Fibroblast of the aortic adventitia (primary cell): Measurements from ENCODE around the gene ST6GALNAC1. TPM values are rescaled to one million over a fixed set of nuclear protein-coding genes. Genes with fewer than 3 reads are reported as not detected.

ENCODE experiments used
- DNase-seq: peaks from one replicate; pipeline ENCODE4 v3.0.0-alpha.2; 2010; ENCODE audit warnings: low read depth
- H3K4me3 ChIP-seq: 2 replicates; pipeline ENCODE4 v1.5.1; 2011; ENCODE audit warnings: low read depth, mild to moderate bottlenecking, control low read depth, low read length, moderate library complexity
- total RNA-seq: library from RNA; depleted of rRNA; stranded (reverse); fragments of >200 nt; gene quantifications from 2 replicates; pipeline ENCODE4 v1.2.3, GENCODE V29; 2012; ENCODE audit warnings: low replicate concordance
- TF ChIP-seq, protein P1 (sequence below): IDR thresholded peaks from 2 replicates; pipeline ENCODE4 v1.5.1; 2011; ENCODE audit warnings: mild to moderate bottlenecking, low read length, control low read depth, inconsistent platforms; ENCODE audit not compliant: insufficient read depth

Gene ST6GALNAC1
- total RNA-seq, 1 donor, result not detected

DNA sequence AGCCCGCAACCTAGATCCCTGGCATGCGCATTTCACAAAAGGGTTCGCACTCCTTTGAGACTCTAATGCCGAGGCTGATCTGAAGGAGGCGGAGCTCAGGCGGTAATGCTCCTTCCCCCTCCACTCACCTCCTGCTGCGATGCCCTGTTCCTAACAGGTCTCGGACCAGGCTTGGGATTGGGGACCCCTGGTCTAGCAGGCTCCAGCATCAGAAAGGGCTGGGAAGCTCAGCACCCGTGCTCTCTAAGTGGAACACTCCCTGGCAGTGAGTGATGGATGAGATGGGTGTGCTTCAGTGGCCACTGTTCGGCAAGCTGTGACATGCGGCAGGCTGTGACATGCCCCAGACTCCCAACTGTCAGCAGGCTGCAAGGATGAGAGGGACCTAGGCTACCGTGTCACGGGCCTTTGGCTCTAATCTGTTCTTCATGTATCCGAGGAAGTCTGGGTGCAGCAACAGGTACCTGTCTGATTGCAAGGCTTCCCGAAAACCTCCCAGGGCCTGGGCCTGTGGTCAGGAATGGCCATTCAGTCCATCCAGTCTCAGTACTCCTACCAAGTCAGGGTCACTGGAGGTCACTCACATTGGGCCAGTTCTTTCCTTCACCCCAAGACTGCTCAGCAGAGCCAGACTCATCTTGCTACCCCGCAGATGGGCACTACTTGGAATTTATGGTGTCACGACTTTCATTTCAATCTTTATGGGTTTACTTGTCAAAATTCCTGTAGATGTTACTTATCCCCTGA lies 56.6 kb downstream of the ST6GALNAC1 start:
- TF ChIP-seq, protein P1, sequence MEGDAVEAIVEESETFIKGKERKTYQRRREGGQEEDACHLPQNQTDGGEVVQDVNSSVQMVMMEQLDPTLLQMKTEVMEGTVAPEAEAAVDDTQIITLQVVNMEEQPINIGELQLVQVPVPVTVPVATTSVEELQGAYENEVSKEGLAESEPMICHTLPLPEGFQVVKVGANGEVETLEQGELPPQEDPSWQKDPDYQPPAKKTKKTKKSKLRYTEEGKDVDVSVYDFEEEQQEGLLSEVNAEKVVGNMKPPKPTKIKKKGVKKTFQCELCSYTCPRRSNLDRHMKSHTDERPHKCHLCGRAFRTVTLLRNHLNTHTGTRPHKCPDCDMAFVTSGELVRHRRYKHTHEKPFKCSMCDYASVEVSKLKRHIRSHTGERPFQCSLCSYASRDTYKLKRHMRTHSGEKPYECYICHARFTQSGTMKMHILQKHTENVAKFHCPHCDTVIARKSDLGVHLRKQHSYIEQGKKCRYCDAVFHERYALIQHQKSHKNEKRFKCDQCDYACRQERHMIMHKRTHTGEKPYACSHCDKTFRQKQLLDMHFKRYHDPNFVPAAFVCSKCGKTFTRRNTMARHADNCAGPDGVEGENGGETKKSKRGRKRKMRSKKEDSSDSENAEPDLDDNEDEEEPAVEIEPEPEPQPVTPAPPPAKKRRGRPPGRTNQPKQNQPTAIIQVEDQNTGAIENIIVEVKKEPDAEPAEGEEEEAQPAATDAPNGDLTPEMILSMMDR, result no peak
- no peak overlapping the region for H3K4me3 ChIP-seq
- DNase-seq, result no peak

DNA sequence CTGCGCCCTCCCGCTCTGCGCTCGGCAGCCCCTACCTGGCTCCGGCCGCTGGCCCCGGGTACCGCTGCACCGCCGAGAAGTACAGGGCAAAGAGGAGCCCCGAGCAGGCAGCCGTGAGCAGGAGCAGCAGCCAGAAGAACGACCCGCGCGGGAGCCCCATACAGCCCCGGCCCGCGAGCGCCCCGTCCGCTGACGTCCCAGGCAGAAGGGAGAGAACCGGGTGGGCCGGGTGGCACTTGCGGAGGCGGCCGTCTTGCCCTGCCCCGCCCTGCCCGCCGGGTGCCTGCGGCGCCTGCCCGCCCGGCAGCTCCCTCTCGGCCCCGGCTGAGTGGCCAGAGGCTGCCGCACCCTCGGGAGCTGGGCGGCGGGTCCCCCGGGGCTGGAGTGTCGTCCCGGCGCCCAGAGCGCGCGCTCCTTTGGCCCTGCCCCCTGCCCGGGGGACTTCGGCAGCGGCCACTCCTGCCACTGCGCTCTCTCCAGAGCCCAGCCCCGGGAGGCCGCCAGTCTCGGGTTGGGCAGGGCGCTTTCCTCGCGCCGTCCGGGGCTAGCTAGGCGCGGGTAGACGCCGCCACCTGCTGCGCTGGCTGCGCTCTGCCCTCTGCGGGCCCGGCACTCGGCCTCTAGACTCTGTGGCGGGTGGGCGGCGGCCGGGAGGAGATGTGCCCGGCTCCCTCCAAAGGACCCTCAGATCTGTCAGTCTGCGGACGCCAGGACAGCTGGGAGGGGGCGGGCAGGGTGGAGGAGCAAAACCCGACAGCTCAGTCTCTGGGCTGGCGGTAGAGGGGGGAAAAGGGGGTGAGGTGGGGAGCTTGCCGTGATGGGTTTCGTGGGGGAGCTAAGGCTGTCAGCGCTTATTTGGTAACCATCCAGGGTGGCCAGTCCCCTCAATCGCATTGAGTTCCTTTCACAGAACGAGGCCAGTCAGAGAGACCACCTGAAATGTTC lies 57.6 kb downstream of the ST6GALNAC1 start, which contains the start of gene ST6GALNAC2:
ST6GALNAC2 (minus strand) TSS at position 212 of the 945 bp plus-strand sequence; CDS start at position 160, 52 bp downstream.
- peak within 1 kb of the TSS; percentile 58 for H3K4me3 ChIP-seq
- TF ChIP-seq, protein P1, result peak; percentile 22
- DNase-seq, result no peak

DNA sequence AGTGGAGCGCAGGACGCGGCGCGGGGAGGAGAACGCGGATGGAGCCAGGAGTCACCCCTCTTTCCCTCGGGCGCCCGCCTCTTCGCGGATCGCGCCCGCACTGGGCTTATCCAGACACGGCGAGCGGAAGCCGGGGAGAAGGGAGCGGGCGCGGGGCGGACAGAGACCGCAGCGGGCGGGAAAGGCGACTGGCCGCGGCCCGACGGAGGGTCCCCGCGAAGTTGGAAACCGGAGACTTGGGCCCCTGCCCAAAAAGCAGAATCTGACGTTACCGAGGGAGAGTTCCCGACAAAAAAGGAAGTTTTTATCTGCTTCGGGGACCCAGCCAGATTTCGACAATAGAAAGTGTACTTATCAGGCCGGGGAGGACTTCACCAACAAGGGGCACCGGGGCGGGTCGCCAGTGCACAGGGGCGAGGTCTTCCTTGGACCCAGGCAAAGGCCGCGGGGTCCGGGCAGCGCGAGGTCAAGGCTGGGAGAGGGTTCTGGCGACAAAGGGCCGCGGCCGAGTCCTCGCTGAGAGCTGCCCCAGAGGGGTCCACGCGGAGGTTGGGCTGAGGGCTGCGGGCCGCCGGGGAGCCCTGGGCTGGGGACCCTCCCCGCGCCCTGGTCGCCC lies 58.4 kb downstream of the ST6GALNAC1 start:
- TF ChIP-seq, protein P1, result no peak
- peak overlapping the region; percentile 58 for H3K4me3 ChIP-seq
- DNase-seq, result no peak

DNA sequence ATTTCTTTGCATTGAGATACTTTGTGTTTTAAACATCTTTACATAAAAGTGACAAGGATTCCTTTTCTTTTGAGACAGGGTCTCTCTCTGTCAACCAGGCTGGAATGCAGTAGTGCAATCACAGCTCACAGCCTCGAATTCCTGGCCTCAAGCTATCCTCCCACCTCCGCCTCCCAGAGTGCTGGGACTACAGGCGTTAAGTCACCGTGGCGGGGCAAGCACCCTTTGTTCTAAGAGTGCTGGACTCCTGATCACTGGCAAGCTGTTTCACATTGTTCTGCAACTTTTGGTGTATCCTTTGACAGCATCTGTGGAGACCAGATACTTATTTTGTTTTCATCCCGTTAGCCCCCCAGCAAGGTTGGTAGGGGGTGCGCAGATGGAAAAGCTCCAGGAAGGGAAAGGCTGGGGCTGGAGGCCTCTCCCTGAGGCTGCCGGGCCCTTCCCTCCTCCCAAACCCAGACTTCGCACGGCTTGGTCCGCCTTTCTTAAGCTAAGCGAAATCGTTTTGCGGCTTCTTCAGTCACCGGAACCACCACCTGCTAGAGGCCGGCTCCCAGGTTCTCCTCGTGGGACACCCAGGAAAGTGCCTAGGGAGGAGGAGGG lies 59.0 kb downstream of the ST6GALNAC1 start:
- peak overlapping the region; percentile 58 for H3K4me3 ChIP-seq
- no peak for DNase-seq
- TF ChIP-seq, protein P1, result no peak

DNA sequence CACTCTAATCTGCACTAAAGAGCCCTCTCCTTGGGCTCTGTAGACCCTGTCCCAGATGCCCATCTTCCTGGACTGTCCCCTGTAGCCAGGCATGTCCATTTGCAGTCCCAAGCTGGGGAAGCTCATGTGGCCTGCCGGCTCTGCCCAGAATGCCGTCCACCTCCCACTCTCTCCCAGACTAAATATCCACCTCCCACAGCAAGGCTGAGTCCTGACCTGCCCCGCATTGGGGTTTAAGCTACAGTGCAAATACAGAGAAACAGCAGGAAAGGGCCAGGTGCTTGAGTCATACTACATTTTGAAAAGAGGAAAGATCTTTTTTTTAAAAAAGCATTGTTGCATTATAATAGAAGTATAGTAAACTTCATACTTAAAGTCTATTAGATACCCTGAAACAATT lies 60.9 kb downstream of the ST6GALNAC1 start:
- TF ChIP-seq, protein P1, result no peak
- no peak for DNase-seq
- H3K4me3 ChIP-seq, result no peak overlapping the region

GRCh38 chr17:76581515-76581914 lies 62.0 kb downstream of the ST6GALNAC1 start:
- DNase-seq, result no peak
- no peak overlapping the region for H3K4me3 ChIP-seq
- TF ChIP-seq, protein P1, result no peak
